Stimulated activated naive CD8-positive, alpha-beta T cell treated with anti-CD3 and anti-CD28 coated beads, Interleukin-15, Interleukin-2, amounts not matched to agents 100 U/mL and 50 U/mL, for 24 hours (primary cell): ENCODE measurements around the gene OSBPL10.
"Not testable (repeated sequence)": the region's sequence is repeated elsewhere in the genome, so short reads cannot be mapped to it uniquely, and the experiment has no call there.

Experiments used
- ATAC-seq: fragments of 150-1000 bp; cut with Tn5 transposase; one replicate; pipeline ENCODE4 v1.10.0; 2021
- DNase-seq: peaks from one replicate; pipeline ENCODE4 v3.0.0; 2021

OSBPL10 gene

GRCh38 chr3:31981206-31982181, at the start of gene OSBPL10, which contains the start of gene ZNF860:
Gene OSBPL10 (minus strand): TSS chr3:31981262. CDS start chr3:31981179, 83 bp downstream.
Gene ZNF860 (plus strand): TSS chr3:31981750. CDS start chr3:31989080, 7,330 bp downstream.
- DNase-seq, result peak; percentile 35

DNA sequence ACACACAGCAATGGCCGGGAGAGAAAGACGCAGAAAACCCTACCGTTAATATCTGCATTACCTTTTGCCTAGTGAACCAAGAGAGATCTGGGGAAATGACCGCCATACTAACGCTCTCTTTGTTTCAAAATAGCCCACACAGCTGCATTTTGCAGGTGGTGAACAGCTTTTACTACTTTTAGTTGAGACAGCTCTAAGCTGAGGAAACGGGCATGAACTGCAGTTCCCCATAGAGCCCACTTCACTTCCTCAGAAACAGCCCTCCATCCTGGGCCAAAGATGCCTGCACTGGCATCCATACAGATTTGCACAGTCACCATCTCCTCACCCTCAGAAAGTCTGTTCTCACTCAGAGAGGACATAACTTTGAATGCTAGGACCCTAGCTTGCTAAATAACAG, 45.5 kb upstream of the OSBPL10 start:
- DNase-seq (no peak), ATAC-seq (no peak)

More at GRCh38 chr3:31981206-31982181, at the start of gene OSBPL10, which contains the start of gene ZNF860:
- ATAC-seq, result peak; percentile 37

- ATAC-seq (no peak), DNase-seq (no peak)
These were observed 41.9 kb upstream of the OSBPL10 start for GRCh38 chr3:32022947-32023346.

GRCh38 chr3:32021748-32022147, 40.7 kb upstream of the OSBPL10 start:
- ATAC-seq (no peak), DNase-seq (no peak)

- ATAC-seq, result no peak
- no peak for DNase-seq
These were observed 40.1 kb upstream of the OSBPL10 start for GRCh38 chr3:32021155-32021554.

DNA sequence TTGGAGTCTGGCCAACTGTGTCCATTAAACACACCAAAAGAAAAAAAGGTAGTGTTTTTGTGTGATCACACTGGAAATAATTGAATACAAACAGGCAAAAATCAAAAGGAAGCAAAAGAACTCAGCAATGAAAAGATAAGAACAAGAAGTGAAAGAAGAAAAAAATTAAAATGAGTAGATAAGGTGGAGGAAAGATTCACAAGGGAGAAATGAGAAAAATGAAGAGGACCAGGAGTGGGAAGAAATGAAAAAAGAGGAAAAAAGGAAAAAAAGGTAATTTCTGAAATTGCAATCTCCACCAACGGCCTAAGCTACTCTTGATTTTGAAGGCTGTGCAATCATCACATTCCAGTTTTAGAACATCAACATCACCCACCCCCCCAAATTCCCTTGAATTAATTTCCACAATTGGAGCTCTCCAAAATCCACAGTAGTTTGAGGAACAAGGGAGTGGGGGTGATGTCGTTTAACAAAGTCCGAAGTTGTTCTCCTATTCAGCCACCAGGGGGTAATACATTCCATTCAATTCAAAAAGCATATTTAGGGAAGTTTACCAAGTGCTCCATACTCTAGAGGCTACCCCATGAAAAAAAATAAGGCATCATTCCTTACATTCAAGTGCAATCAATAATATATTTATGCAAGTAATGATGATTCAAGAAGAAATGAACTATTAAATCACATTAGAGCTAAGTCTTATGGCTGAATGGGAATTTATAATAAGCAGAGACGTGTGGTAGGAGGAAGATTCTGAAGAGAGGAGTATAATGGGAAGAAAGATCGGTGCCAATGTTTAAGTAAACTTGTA, 37.9 kb upstream of the OSBPL10 start:
- no peak for DNase-seq
- no peak for ATAC-seq

- no peak for DNase-seq
- ATAC-seq, result no peak
These were observed 36.2 kb upstream of the OSBPL10 start for GRCh38 chr3:32017286-32017685.

DNA sequence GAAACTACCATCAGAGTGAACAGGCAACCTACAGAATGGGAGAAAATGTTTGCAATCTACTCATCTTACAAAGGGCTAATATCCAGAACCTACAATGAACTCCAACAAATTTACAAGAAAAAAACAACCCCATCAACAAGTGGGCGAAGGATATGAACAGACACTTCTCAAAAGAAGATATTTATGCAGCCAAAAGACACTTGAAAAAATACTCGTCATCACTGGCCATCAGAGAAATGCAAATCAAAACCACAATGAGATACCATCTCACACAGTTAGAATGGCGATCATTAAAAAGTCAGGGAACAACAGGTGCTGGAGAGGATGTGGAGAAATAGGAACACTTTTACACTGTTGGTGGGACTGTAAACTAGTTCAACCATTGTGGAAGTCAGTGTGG, 34.6 kb upstream of the OSBPL10 start:
- DNase-seq, ATAC-seq: not testable (repeated sequence)

DNA sequence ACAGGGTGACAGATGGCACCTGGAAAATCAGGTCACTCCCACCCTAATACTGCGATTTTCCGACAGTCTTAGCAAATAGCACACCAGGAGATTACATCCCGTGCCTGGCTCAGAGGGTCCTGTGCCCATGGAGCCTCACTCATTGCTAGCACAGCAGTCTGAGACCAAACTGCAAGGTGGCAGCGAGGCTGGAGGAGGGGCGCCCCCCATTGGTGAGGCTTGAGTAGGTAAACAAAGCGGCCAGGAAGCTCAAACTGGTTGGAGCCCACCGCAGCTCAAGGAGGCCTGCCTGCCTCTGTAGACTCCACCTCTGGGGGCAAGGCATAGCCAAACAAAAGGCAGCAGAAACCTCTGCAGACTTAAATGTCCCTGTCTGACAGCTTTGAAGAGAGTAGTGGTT, 29.6 kb upstream of the OSBPL10 start:
- DNase-seq, result peak; percentile 13
- ATAC-seq, result not testable (repeated sequence)

- ATAC-seq, result no peak
- DNase-seq, result no peak
These were observed 28.9 kb upstream of the OSBPL10 start for GRCh38 chr3:32009957-32010356.

DNA sequence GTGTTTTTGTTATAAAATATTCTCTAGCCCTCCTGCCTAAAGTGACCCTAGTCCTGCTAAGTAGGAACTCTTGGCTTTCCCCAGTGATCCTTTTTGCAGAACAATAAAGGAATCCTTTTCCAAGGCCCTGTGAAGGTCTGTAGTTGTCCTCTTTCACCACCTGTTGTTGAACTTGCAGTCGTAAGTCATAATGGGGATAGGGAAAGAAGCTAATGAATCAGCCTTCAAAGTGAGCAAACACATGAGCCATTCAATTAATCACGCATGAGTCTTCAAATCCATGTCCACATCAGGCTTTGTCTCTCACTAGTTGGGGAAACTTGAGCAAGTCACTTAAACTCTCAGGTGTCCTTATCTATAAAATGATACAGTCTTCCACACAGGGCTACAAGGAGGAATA, 28.0 kb upstream of the OSBPL10 start:
- DNase-seq (no peak), ATAC-seq (no peak)

- ATAC-seq, result no peak
- no peak for DNase-seq
These were observed 23.2 kb upstream of the OSBPL10 start for GRCh38 chr3:32004113-32004765.

GRCh38 chr3:32003380-32003779, 22.3 kb upstream of the OSBPL10 start:
- ATAC-seq (no peak), DNase-seq (no peak)

GRCh38 chr3:32002561-32003368, 21.7 kb upstream of the OSBPL10 start:
- ATAC-seq, result no peak

DNA sequence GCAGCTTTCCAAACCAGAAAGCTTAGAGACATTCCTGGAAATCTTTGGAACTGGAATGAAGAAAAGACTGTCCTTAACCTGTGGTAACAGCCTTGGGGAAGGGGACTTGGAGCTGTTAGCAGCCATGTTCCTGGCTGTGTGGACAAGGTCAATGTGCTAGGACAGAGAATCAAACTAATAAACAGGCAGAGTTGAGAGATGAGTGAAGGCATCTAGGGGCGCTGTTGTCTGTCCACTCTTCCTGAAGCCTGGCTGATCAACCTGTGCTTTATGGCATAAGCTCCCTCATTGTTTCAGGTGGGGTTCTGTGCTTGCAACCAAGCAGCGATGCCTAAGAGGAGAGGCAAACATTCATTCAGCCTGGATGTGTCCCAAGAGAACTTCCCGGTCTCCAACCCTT, 19.8 kb upstream of the OSBPL10 start:
- no peak for ATAC-seq
- no peak for DNase-seq

More at GRCh38 chr3:32002561-32003368, 21.7 kb upstream of the OSBPL10 start:
- DNase-seq, result no peak

DNA sequence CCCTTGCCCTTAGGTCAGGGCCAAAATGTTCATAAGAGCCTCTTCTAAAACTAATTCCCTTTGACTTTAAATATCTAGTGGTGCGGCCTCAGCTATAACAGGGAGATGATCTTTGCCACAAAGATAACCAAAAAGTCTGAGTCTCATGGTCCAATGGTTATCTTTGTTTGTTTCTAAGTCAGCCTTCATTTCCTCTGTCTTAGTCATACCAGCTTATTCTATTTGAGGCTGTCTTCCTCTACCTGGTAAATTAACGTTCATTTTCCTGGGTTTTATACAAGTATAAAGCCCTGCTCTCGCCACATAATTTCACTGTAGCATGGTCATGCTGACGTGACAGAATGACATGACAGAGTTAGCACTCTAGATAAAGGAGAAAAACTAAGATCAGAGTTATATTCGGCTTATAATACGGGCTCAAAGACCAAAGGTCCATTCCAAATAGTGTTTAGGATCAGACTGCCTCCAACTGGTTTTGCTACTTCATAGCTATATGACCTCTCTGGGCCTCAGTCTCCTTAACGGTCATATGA, 18.9 kb upstream of the OSBPL10 start:
- ATAC-seq (no peak), DNase-seq (no peak)

DNA sequence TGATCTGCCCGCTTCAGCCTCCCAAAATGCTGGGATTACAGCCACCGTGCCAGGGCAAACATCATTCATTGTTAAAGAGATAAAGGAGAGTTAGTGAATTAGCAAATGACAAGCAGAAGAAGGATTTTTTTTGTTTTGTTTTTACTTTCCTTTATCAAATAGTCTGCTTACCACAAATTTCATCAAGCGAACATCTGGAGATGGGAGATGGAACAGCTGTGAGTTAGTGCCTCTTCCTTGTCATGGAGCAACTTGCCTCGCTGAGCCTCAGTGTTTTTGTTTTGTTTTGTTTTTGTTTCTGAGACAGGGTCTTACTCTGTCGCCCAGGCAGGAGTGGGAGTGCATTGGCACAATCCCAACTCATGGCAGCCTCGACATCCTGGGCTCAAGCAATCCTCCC, 16.4 kb upstream of the OSBPL10 start:
- no peak for DNase-seq
- ATAC-seq, result no peak

GRCh38 chr3:31996195-31996594, 15.1 kb upstream of the OSBPL10 start:
- DNase-seq (no peak), ATAC-seq (no peak)

- ATAC-seq, DNase-seq: not testable (repeated sequence)
These were observed 14.0 kb upstream of the OSBPL10 start for GRCh38 chr3:31995026-31995425.

DNA sequence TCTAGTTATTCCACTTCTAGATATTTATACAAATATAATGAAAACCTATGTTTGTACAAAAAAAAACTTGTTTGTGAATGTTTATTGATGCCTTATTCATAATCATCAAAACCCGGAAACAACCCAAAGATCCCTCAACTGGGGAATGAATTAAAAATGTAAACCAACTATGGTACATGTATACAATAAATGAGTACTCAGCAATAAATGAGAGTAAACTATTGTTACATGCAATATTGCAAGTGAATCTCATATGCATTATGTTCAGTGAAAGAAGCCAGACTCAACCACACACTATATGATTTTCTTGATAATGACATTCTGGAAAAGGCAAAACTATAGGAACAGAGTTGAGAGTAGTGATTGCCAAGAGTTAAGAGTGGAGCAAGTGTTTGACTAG, 12.8 kb upstream of the OSBPL10 start:
- ATAC-seq (no peak), DNase-seq (no peak)

- DNase-seq, ATAC-seq: not testable (repeated sequence)
These were observed 11.9 kb upstream of the OSBPL10 start for GRCh38 chr3:31992995-31993394.
